GM19463 (cell line): ENCODE results near the gene DNAJB11.
"Not testable (repeated sequence)": the region's sequence is repeated elsewhere in the genome, so short reads cannot be mapped to it uniquely, and the experiment has no call there.

Experiments used
- ATAC-seq: cut with Tn5 transposase; IDR thresholded peaks from one replicate; pipeline ENCODE4 v1.9.1; 2021; ENCODE audit warnings: mild to moderate bottlenecking, moderate library complexity; ENCODE audit not compliant: unreplicated experiment

The DNAJB11 gene

GRCh38 chr3:186617036-186617946, 46.8 kb downstream of the DNAJB11 start:
- ATAC-seq: peak; percentile 98

- no peak for ATAC-seq
Measured at GRCh38 chr3:186618318-186618938, 47.9 kb downstream of the DNAJB11 start.

- ATAC-seq: no peak
Measured at GRCh38 chr3:186619787-186620212, 49.3 kb downstream of the DNAJB11 start.

GRCh38 chr3:186620213-186621092, 49.9 kb downstream of the DNAJB11 start:
- no peak for ATAC-seq

GRCh38 chr3:186621894-186622650, 51.6 kb downstream of the DNAJB11 start:
- ATAC-seq: no peak

- ATAC-seq: no peak
Measured at GRCh38 chr3:186622651-186623310, 52.3 kb downstream of the DNAJB11 start.

GRCh38 chr3:186624598-186624997, 54.1 kb downstream of the DNAJB11 start:
- ATAC-seq: no peak

GRCh38 chr3:186625600-186626042, 55.1 kb downstream of the DNAJB11 start:
- no peak for ATAC-seq

- no peak for ATAC-seq
Measured at GRCh38 chr3:186626254-186626847, 55.8 kb downstream of the DNAJB11 start.

GRCh38 chr3:186627852-186628414, 57.4 kb downstream of the DNAJB11 start:
- no peak for ATAC-seq

GRCh38 chr3:186628756-186629155, 58.2 kb downstream of the DNAJB11 start:
- no peak for ATAC-seq

GRCh38 chr3:186630950-186631641, 60.6 kb downstream of the DNAJB11 start:
- no peak for ATAC-seq

GRCh38 chr3:186633481-186633880, 63.0 kb downstream of the DNAJB11 start:
- no peak for ATAC-seq

- ATAC-seq: not testable (repeated sequence)
Measured at GRCh38 chr3:186634207-186634606, 63.7 kb downstream of the DNAJB11 start.
